A549 (cell line): ENCODE results near the gene SEC16B. TPM values are rescaled to one million over a fixed set of nuclear protein-coding genes. Genes with fewer than 3 reads are reported as not detected.

Source experiments
- ATAC-seq, 2 experiments: fragments of 200-7000 bp in 1 of 2; fragments of >200 bp in 1 of 2; cut with Nextera tagmentation in 1 of 2; cut with Tn5 transposase in 1 of 2; 3 replicates each; pipeline versions ENCODE4 v1.8.0 to v1.9.1; 2018 to 2020; ENCODE audit warnings: mild to moderate bottlenecking in 1 of 2, moderate library complexity in 1 of 2
- CTCF ChIA-PET: fragments of 300-600 bp; sonication (Branson Sonifier 250); formaldehyde crosslinking; extraction: SDS; loops from one replicate; lab custom pipeline; 2021; ENCODE audit warnings: antibody characterized with exemption, inconsistent platforms; lab: Yijun Ruan, JAX
- POLR2A ChIA-PET: fragments of 350-600 bp; formaldehyde crosslinking; extraction: SDS; loops from one replicate; lab custom pipeline; 2021; ENCODE audit warnings: antibody characterized with exemption, inconsistent platforms; lab: Yijun Ruan, JAX
- DNase-seq, 2 experiments: peaks; one replicate each; pipeline versions ENCODE4 v3.0.0 to v3.0.0-alpha.2; 2011 to 2016; ENCODE audit warnings: low read depth in 1 of 2, low spot score in 1 of 2
- FAIRE-seq: peaks from 2 replicates; lab custom pipeline; 2011; peaks lifted over from hg19 to GRCh38; lab: Jason Lieb, UNC
- H3K27ac ChIP-seq, 2 experiments: fragments of >200 bp; sonication (Bioruptor Twin); formaldehyde crosslinking; 3 replicates each; pipeline ENCODE4 v1.5.1; 2016 to 2017
- H3K4me1 ChIP-seq: fragments of >200 bp; sonication (Bioruptor Twin); formaldehyde crosslinking; 3 replicates; pipeline ENCODE4 v1.6.1; 2016
- H3K4me2 ChIP-seq: fragments of >200 bp; sonication (Bioruptor Twin); formaldehyde crosslinking; 3 replicates; pipeline ENCODE4 v1.6.1; 2016
- H3K4me3 ChIP-seq: fragments of >200 bp; sonication (Bioruptor Twin); formaldehyde crosslinking; 3 replicates; pipeline ENCODE4 v1.5.1; 2016
- H3K9me3 ChIP-seq: fragments of >200 bp; sonication (Bioruptor Twin); formaldehyde crosslinking; 3 replicates; pipeline ENCODE4 v1.6.1; 2016
- BHLHE40 ChIP-seq: IDR thresholded peaks from 2 replicates; pipeline ENCODE4 v1.6.1; 2012; ENCODE audit warnings: low read depth, low read length, inconsistent platforms
- CEBPB ChIP-seq, 2 experiments: fragments of >200 bp in 1 of 2; sonication (Bioruptor Twin) in 1 of 2; formaldehyde crosslinking in 1 of 2; IDR thresholded peaks; 2 replicates each; pipeline ENCODE4 v1.6.1; 2012 to 2016
- CTCF ChIP-seq: fragments of >200 bp; sonication (Bioruptor Twin); formaldehyde crosslinking; IDR thresholded peaks from 3 replicates; pipeline ENCODE4 v1.5.1; 2016
- EP300 ChIP-seq, 2 experiments: fragments of >200 bp; sonication (Bioruptor Twin); formaldehyde crosslinking; IDR thresholded peaks; 2 replicates in 1 of 2; 3 replicates in 1 of 2; pipeline ENCODE4 v1.6.1; 2016 to 2017
- FOSL2 ChIP-seq, 2 experiments: fragments of 450-650 bp in 1 of 2; fragments of >200 bp in 1 of 2; sonication (Bioruptor Twin) in 1 of 2; formaldehyde crosslinking; IDR thresholded peaks; 2 replicates each; pipeline versions ENCODE4 v1.5.0 to v1.6.1; 2016 to 2020; ENCODE audit warnings: mild to moderate bottlenecking in 1 of 2, moderate library complexity in 1 of 2
- FOXS1 ChIP-seq: fragments of 250-450 bp; sonication (Bioruptor Pico); IDR thresholded peaks from 2 replicates; pipeline ENCODE4 v1.5.0; 2020; ENCODE audit warnings: mild to moderate bottlenecking, moderate library complexity
- HEYL ChIP-seq: fragments of 250-450 bp; sonication (Bioruptor Pico); IDR thresholded peaks from 2 replicates; pipeline ENCODE4 v1.8.0; 2021; ENCODE audit warnings: mild to moderate bottlenecking, moderate library complexity
- HOXB5 ChIP-seq: fragments of 250-450 bp; sonication (Bioruptor Pico); IDR thresholded peaks from 2 replicates; pipeline ENCODE4 v1.5.0; 2020; ENCODE audit warnings: mild to moderate bottlenecking, moderate library complexity
- JUN ChIP-seq, 2 experiments: fragments of >200 bp; sonication (Bioruptor Twin); formaldehyde crosslinking; IDR thresholded peaks; 2 replicates in 1 of 2; 3 replicates in 1 of 2; pipeline ENCODE4 v1.6.1; 2016 to 2017
- JUNB ChIP-seq: fragments of >200 bp; sonication (Bioruptor Twin); formaldehyde crosslinking; IDR thresholded peaks from 2 replicates; pipeline ENCODE4 v1.6.1; 2016
- KDM1A ChIP-seq: fragments of 200-600 bp; sonication (generic); IDR thresholded peaks from 2 replicates; pipeline ENCODE4 v1.6.1; 2016; ENCODE audit warnings: low read depth, mild to moderate bottlenecking
- KDM5A ChIP-seq: fragments of 200-600 bp; sonication (generic); IDR thresholded peaks from 2 replicates; pipeline ENCODE4 v1.6.1; 2016; ENCODE audit warnings: antibody characterized with exemption, mild to moderate bottlenecking
- MAFK ChIP-seq: fragments of 450-650 bp; IDR thresholded peaks from 2 replicates; pipeline ENCODE4 v1.6.1; 2014; ENCODE audit not compliant: partially characterized antibody
- MAX ChIP-seq: IDR thresholded peaks from 2 replicates; pipeline ENCODE4 v1.6.1; 2012
- MAZ ChIP-seq: fragments of 150-350 bp; IDR thresholded peaks from 2 replicates; pipeline ENCODE4 v1.6.1; 2014; ENCODE audit warnings: antibody characterized with exemption, low read depth, low read length, borderline replicate concordance
- PHF8 ChIP-seq: fragments of 200-600 bp; sonication (generic); IDR thresholded peaks from 2 replicates; pipeline ENCODE4 v1.6.1; 2016; ENCODE audit warnings: low read depth, mild to moderate bottlenecking, antibody characterized with exemption, moderate library complexity, borderline replicate concordance
- TP53 ChIP-seq: fragments of 250-450 bp; sonication (Bioruptor Pico); IDR thresholded peaks from 2 replicates; pipeline ENCODE4 v1.5.0; 2021; ENCODE audit warnings: mild to moderate bottlenecking, moderate library complexity
- ZFP36 ChIP-seq: fragments of 450-650 bp; IDR thresholded peaks from 2 replicates; pipeline ENCODE4 v1.6.1; 2014; ENCODE audit warnings: borderline replicate concordance; ENCODE audit not compliant: partially characterized antibody
- ZNF302 ChIP-seq: fragments of 250-450 bp; sonication (Bioruptor Pico); IDR thresholded peaks from 2 replicates; pipeline ENCODE4 v1.9.0; 2021; ENCODE audit warnings: inconsistent platforms, mild to moderate bottlenecking, moderate library complexity
- WGBS: methylation state at CpG from one replicate; pipeline ENCODE4 v1.1.6; 2017; ENCODE audit errors: missing lambda C conversion rate; 5-methylcytosine and 5-hydroxymethylcytosine counted together
- polyA plus RNA-seq, 4 experiments: library from polyadenylated mRNA; depleted of rRNA in 3 of 4; stranded (reverse); fragments of >200 nt; fragmentation: RNase III in 1 of 4; extraction: RNeasy Plus Mini Kit Qiagen cat#74134 plus additional on column Dnase treatment in 1 of 4; gene quantifications; 2 replicates in 3 of 4; 3 replicates in 1 of 4; pipeline ENCODE4 v1.2.3, GENCODE V29; 2011 to 2017
- TF ChIP-seq, protein P1 (sequence below): fragments of 150-350 bp; IDR thresholded peaks from 2 replicates; pipeline ENCODE4 v1.6.1; 2014; ENCODE audit warnings: low read depth, mild to moderate bottlenecking, low read length
- TF ChIP-seq, protein P2 (sequence below): fragments of 200-600 bp; sonication (generic); IDR thresholded peaks from 2 replicates; pipeline ENCODE4 v1.6.1; 2016; ENCODE audit warnings: antibody characterized with exemption, mild to moderate bottlenecking, moderate library complexity
- TF ChIP-seq, protein P3 (sequence below): fragments of >200 bp; sonication (Bioruptor Twin); formaldehyde crosslinking; IDR thresholded peaks from 2 replicates; pipeline ENCODE4 v1.6.1; 2016

Gene SEC16B
- polyA plus RNA-seq, 2 of the 4 experiments (the other 2 are of a cell fraction), result 1.3 to 2.6 TPM

DNA sequence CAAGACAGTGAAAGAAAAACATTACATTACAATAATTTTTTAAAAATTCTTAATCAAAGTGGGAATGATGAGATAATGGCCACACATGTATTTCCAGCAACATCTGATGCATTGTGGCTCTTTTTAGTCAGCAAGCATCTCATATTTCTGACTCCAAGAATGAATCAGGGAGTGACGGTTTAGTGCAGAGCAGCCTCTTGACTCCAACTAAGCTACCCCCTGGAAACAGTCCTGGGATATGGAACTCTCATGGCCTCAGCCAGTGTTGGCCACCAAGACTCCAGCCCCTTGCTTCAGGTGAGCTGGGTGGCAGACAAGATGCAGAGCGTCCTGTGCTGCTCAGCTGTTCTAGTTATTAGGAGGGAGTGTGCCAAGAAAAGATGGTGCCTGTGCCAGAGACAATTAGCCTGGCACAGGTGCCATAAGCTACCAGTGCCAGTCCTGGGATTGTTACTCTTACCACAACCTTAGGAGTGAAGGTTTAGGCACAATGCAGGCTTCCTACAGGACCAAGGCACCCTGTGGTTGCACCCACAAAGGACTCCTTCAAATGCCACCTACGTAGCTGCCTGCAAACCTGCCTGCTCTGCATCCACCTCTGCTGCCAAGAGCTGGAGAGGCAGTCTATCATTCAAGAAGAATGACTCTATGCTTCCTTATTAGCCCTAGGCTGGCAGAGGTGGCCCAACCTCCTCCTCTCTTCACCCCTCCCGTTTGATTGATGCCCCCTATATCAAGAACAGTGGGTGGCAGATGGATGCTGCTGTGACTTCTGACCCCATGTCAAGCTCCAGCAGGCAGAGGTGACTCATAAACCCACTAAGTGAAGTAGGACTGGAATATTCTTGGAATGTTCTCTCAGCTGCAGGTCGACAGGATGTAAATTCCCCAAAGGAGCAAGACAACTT is 6.0 kb upstream of the SEC16B start:
- CTCF ChIA-PET, result interaction anchor here (0.8 to 1.8 kb wide), 6 partner anchors 9 to 324 kb away, joined by 3 to 7 read pairs (median 4); no protein-coding TSS in a partner anchor
- Histone ChIP-seq H3K4me3 (no peak overlapping the region), H3K4me1 (peaks cover 13% of the 10 kb centered on the region; the same call in 2 of the 3 replicates), H3K4me2 (peak overlapping the region; percentile 5; the same call in 1 of the 3 replicates), H3K9me3 (no peaks in the 10 kb centered on the region), H3K27ac (peak overlapping the region; percentile 10 to 42; a peak in 2 of 6 replicates)
- WGBS, result 43% methylated on average over 5 of the region's 5 CpGs
- DNase-seq, result peak in 1 of 2 experiments; percentile 21
- TF ChIP-seq MAX (0 out of 2 replicates have a peak, but pooled peaks have one; percentile 20), BHLHE40 (no peak), FOSL2 (IDR thresholded peaks at IDR 0.05) (no peak), FOSL2 (CRISPR knock-in tag; IDR thresholded peaks at IDR 0.05) (0 out of 2 replicates have a peak, but pooled peaks have one; percentile 11), CEBPB (IDR thresholded peaks at IDR 0.05) (no peak)
- TF ChIP-seq, protein P1, sequence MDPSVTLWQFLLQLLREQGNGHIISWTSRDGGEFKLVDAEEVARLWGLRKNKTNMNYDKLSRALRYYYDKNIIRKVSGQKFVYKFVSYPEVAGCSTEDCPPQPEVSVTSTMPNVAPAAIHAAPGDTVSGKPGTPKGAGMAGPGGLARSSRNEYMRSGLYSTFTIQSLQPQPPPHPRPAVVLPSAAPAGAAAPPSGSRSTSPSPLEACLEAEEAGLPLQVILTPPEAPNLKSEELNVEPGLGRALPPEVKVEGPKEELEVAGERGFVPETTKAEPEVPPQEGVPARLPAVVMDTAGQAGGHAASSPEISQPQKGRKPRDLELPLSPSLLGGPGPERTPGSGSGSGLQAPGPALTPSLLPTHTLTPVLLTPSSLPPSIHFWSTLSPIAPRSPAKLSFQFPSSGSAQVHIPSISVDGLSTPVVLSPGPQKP, result no peak
- no peak for FAIRE-seq
- POLR2A ChIA-PET, result no interaction called here
- peak; percentile 57 to 65; a peak in 4 of 6 replicates for ATAC-seq

DNA sequence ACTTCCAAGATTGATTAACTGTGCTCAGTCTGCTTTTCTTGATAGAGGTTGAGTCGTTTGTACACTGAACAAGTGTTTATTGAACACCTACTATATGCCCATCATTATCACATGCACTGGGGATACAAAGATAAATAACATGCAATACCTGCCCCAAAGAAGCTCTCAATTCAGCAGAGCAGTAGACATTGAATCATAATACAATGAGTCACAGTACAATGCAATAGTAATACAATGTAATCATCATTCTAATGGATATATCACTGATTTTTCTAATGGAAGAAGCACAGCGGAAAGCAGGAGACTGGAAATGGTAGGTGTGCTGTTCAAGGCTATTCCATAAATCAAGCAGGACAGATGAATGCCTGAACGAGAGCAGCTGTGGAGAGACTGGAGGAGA is 3.7 kb upstream of the SEC16B start:
- TF ChIP-seq TP53, result no peak
- TF ChIP-seq, all 56 proteins: peak for 0
- H3K27ac ChIP-seq, result no peak overlapping the region
- no peak for ATAC-seq
- WGBS, result 43% methylated on average over 3 of the region's 3 CpGs
- no peaks in the 10 kb centered on the region for H3K9me3 ChIP-seq
- no peak for DNase-seq
- CTCF ChIA-PET, result interaction anchor here (0.6 kb wide), 1 partner anchor 53 kb away, joined by 3 read pairs; no protein-coding TSS in a partner anchor
- H3K4me3 ChIP-seq, result no peak overlapping the region
- no peak for FAIRE-seq
- POLR2A ChIA-PET, result no interaction called here
- H3K4me1 ChIP-seq, result peaks cover 32% of the 10 kb centered on the region
- H3K4me2 ChIP-seq, result no peak overlapping the region

DNA sequence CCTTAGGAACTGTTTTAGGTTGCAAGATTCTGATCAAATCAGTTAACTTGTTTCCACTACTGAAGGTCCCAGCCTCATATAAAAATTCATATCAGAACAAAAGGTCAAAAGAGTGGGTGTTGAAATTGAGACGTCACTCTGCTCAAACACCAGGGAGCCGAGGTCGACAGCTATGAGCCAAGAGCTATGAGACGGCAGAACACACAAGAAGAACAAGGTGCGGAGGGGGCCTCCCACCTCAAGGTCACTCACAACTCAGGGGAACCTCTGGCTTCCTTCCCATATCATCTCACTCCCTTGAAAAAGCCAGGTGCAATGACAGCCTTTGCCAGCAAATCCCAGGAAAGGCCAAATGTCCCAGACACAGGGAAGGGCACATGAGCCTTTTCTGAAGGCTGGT is 749 bp downstream of the SEC16B start:
- no peak overlapping the region for H3K4me3 ChIP-seq
- H3K4me2 ChIP-seq, result peak overlapping the region; percentile 73
- DNase-seq (peak in 1 of 2 experiments; percentile 66), FAIRE-seq (no peak), ATAC-seq (peak in 1 of 2 experiments; percentile 72; a peak in 3 of 6 replicates)
- H3K27ac ChIP-seq, result peak overlapping the region; percentile 69 to 81
- H3K4me1 ChIP-seq, result peaks cover 22% of the 10 kb centered on the region
- H3K9me3 ChIP-seq, result no peaks in the 10 kb centered on the region
- no peak for TF ChIP-seq ZNF302
- peak; percentile 18 to 54; a peak in 2 of 5 replicates for TF ChIP-seq EP300 (IDR thresholded peaks at IDR 0.05)
- no peak for TF ChIP-seq FOXS1
- TF ChIP-seq KDM5A, result no peak
- no peak for TF ChIP-seq KDM1A
- TF ChIP-seq, protein P2, sequence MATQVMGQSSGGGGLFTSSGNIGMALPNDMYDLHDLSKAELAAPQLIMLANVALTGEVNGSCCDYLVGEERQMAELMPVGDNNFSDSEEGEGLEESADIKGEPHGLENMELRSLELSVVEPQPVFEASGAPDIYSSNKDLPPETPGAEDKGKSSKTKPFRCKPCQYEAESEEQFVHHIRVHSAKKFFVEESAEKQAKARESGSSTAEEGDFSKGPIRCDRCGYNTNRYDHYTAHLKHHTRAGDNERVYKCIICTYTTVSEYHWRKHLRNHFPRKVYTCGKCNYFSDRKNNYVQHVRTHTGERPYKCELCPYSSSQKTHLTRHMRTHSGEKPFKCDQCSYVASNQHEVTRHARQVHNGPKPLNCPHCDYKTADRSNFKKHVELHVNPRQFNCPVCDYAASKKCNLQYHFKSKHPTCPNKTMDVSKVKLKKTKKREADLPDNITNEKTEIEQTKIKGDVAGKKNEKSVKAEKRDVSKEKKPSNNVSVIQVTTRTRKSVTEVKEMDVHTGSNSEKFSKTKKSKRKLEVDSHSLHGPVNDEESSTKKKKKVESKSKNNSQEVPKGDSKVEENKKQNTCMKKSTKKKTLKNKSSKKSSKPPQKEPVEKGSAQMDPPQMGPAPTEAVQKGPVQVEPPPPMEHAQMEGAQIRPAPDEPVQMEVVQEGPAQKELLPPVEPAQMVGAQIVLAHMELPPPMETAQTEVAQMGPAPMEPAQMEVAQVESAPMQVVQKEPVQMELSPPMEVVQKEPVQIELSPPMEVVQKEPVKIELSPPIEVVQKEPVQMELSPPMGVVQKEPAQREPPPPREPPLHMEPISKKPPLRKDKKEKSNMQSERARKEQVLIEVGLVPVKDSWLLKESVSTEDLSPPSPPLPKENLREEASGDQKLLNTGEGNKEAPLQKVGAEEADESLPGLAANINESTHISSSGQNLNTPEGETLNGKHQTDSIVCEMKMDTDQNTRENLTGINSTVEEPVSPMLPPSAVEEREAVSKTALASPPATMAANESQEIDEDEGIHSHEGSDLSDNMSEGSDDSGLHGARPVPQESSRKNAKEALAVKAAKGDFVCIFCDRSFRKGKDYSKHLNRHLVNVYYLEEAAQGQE, result no peak
- TF ChIP-seq JUNB, result peak; percentile 23; the same call in 1 of the 2 replicates
- TF ChIP-seq HOXB5 (CRISPR knock-in tag), result no peak
- TF ChIP-seq, protein P3, sequence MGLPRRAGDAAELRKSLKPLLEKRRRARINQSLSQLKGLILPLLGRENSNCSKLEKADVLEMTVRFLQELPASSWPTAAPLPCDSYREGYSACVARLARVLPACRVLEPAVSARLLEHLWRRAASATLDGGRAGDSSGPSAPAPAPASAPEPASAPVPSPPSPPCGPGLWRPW, result no peak
- TF ChIP-seq HEYL (CRISPR knock-in tag), result no peak
- no peak for TF ChIP-seq BHLHE40
- no peak for TF ChIP-seq ZFP36
- TF ChIP-seq MAFK, result peak; percentile 56
- 0 out of 5 replicates have a peak, but pooled peaks of 1 of the 2 experiments have one; percentile 22 for TF ChIP-seq JUN (IDR thresholded peaks at IDR 0.05)
- no peak for TF ChIP-seq PHF8
- no peak for TF ChIP-seq MAZ
- TF ChIP-seq CTCF, result no peak
- WGBS, result 24% methylated on average over 5 of the region's 5 CpGs
- CTCF ChIA-PET, result interaction anchor here (1.6 to 3.4 kb wide), 3 partner anchors 21 to 63 kb away, joined by 4 to 8 read pairs (median 5); no protein-coding TSS in a partner anchor
- POLR2A ChIA-PET, result interaction anchor here (0.6 kb wide), 1 partner anchor 1761 kb away, joined by 3 read pairs; no protein-coding TSS in a partner anchor
